K562 (cell line): ENCODE measurements around the gene TMEM187. TPM values are rescaled to one million over a fixed set of nuclear protein-coding genes. Genes with fewer than 3 reads are reported as not detected.

Source experiments
- ATAC-seq: fragments of 200-7000 bp; cut with Tn5 transposase; 3 replicates; pipeline ENCODE4 v1.9.1; 2020; ENCODE audit warnings: moderate library complexity
- BruUV-seq: library from RNA; stranded (reverse); fragments of 400-500 nt; replicated peaks from 2 replicates; lab custom pipeline; 2021; lab: Mats Ljungman, UMichigan
- CTCF ChIA-PET: fragments of 300-600 bp; formaldehyde crosslinking; extraction: SDS; loops from one replicate; lab custom pipeline; 2021; ENCODE audit warnings: low intra/inter-chr PET ratio; lab: Yijun Ruan, JAX
- POLR2A ChIA-PET: fragments of 300-600, 350-650 bp; sonication (Branson Sonifier 250); formaldehyde crosslinking; extraction: SDS; loops from one replicate; lab custom pipeline; 2021; ENCODE audit warnings: antibody characterized with exemption, inconsistent platforms; lab: Yijun Ruan, JAX
- DNase-seq, 4 experiments: peaks; one replicate each; pipeline versions ENCODE4 v3.0.0 to v3.0.0-alpha.2; 2011 to 2018; ENCODE audit warnings: low spot score in 3 of 4, mixed read lengths in 3 of 4; ENCODE audit errors: extremely low read depth in 1 of 4
- FAIRE-seq: peaks from 2 replicates; lab custom pipeline; 2011; peaks lifted over from hg19 to GRCh38; lab: Jason Lieb, UNC
- H2AFZ ChIP-seq: 2 replicates; pipeline ENCODE4 v1.6.0; 2011; ENCODE audit warnings: low read depth, low read length, control low read depth, inconsistent platforms
- H3K27ac ChIP-seq: fragments of 200-600 bp; 3 replicates; pipeline ENCODE4 v1.8.0; 2011; ENCODE audit warnings: low read depth, mild to moderate bottlenecking, control low read depth, inconsistent platforms, low read length, moderate library complexity, mixed read lengths; ENCODE audit errors: extremely low read depth
- H3K27me3 ChIP-seq, 2 experiments: fragments of 300-600 bp in 1 of 2; 2 replicates in 1 of 2; 3 replicates in 1 of 2; pipeline versions ENCODE4 v1.6.0 to v1.8.0; 2011; ENCODE audit warnings: inconsistent platforms in 2 of 2, low read length in 2 of 2, mild to moderate bottlenecking in 1 of 2, mixed read lengths in 1 of 2, moderate library complexity in 1 of 2; ENCODE audit not compliant: control insufficient read depth in 2 of 2, insufficient read depth in 2 of 2
- H3K36me3 ChIP-seq: fragments of 300-600 bp; 3 replicates; pipeline ENCODE4 v1.8.0; 2011; ENCODE audit warnings: mild to moderate bottlenecking, low read length, inconsistent platforms; ENCODE audit not compliant: control insufficient read depth, insufficient read depth
- H3K4me1 ChIP-seq, 2 experiments: fragments of 200-600 bp in 1 of 2; replicated peaks in 1 of 2; 2 replicates in 1 of 2; 3 replicates in 1 of 2; pipeline versions ENCODE4 v1.5.1 to v1.8.0; 2011; ENCODE audit warnings: inconsistent platforms in 2 of 2, low read length in 2 of 2, mild to moderate bottlenecking in 1 of 2, mixed read lengths in 1 of 2, moderate library complexity in 1 of 2; ENCODE audit not compliant: control insufficient read depth in 2 of 2, insufficient read depth in 2 of 2
- H3K4me2 ChIP-seq: 2 replicates; pipeline ENCODE4 v1.6.1; 2011; ENCODE audit warnings: low read length, control low read depth, inconsistent platforms, mixed read lengths; ENCODE audit not compliant: insufficient read depth
- H3K4me3 ChIP-seq: fragments of 200-600 bp; sonication (generic), shearing (Covaris generic); 2 replicates; pipeline ENCODE4 v1.5.1; 2016; ENCODE audit warnings: control low read depth, inconsistent platforms
- H3K79me2 ChIP-seq: fragments of 200-600 bp; 3 replicates; pipeline ENCODE4 v1.8.0; 2011; ENCODE audit warnings: low read length, inconsistent platforms; ENCODE audit not compliant: control insufficient read depth, insufficient read depth
- H3K9ac ChIP-seq, 2 experiments: 2 replicates each; pipeline versions ENCODE4 v1.6.0 to v1.6.1; 2011; ENCODE audit warnings: low read depth in 2 of 2, low read length in 2 of 2, control low read depth in 1 of 2, inconsistent platforms in 1 of 2, mild to moderate bottlenecking in 1 of 2, mixed read lengths in 1 of 2; ENCODE audit not compliant: insufficient read depth in 1 of 2
- H3K9me1 ChIP-seq: one replicate; pipeline ENCODE4 v1.6.0; 2011; ENCODE audit warnings: inconsistent platforms, mild to moderate bottlenecking, low read length, moderate library complexity; ENCODE audit not compliant: control insufficient read depth, insufficient read depth
- H3K9me3 ChIP-seq: replicated peaks from 2 replicates; pipeline ENCODE4 v1.5.1; 2011; ENCODE audit warnings: low read depth, low read length, inconsistent platforms; ENCODE audit not compliant: control insufficient read depth, insufficient read depth
- H4K20me1 ChIP-seq: replicated peaks from 2 replicates; pipeline ENCODE4 v1.6.1; 2011; ENCODE audit warnings: low read length, inconsistent platforms, mixed read lengths; ENCODE audit not compliant: control insufficient read depth, insufficient read depth
- POLR2G ChIP-seq: fragments of 200-400 bp; formaldehyde crosslinking; IDR thresholded peaks from 2 replicates; pipeline ENCODE4 v1.6.1; 2017; ENCODE audit warnings: low read depth, mild to moderate bottlenecking, antibody characterized with exemption, low read length, moderate library complexity
- RBFOX2 ChIP-seq: fragments of 200-400 bp; formaldehyde crosslinking; IDR thresholded peaks from 2 replicates; pipeline ENCODE4 v1.6.1; 2017; ENCODE audit warnings: low read depth, mild to moderate bottlenecking, low read length, moderate library complexity
- SRSF1 ChIP-seq: fragments of 200-400 bp; formaldehyde crosslinking; IDR thresholded peaks from 2 replicates; pipeline ENCODE4 v1.6.1; 2017; ENCODE audit warnings: mild to moderate bottlenecking, low read depth, low read length, moderate library complexity
- ZNF384 ChIP-seq: IDR thresholded peaks from 2 replicates; pipeline ENCODE4 v1.6.1; 2012; ENCODE audit warnings: low read depth, low read length, improper control_type of control experiment
- WGBS: fragments of 100-300 bp; shearing (Covaris generic); methylation state at CpG from one replicate; pipeline ENCODE4 v1.1.6; 2016; ENCODE audit warnings: low coverage, mixed read lengths; ENCODE audit not compliant: insufficient coverage; ENCODE audit errors: missing lambda C conversion rate; 5-methylcytosine and 5-hydroxymethylcytosine counted together
- in situ Hi-C: fragments of 300-500 bp; cut with MboI; formaldehyde crosslinking; loops from 4 replicates; pipeline ENCODE4 v1.15.0; 2018; ENCODE audit warnings: inconsistent platforms, mixed read lengths
- intact Hi-C: fragments of 100-400 bp; cut with micrococcal nuclease; formaldehyde crosslinking; loops from 2 replicates; pipeline ENCODE4 v1.14.2; 2022
- polyA plus RNA-seq, 8 experiments: library from polyadenylated mRNA; depleted of rRNA in 4 of 8; stranded (reverse) in 5 of 8; unstranded in 3 of 8; fragments of >200 nt; fragmentation: Nextera tagmentation in 2 of 8; fragmentation: Illumina TruSeq in 1 of 8; extraction: Ambion mirVana in 2 of 8; extraction: Trizol in 1 of 8; gene quantifications; 2 replicates each; pipeline versions ENCODE4 v1.2.1 to v1.2.3, GENCODE V29; 2011 to 2014; ENCODE audit warnings: inconsistent platforms in 1 of 8, missing spikeins in 1 of 8
- total RNA-seq, 7 experiments: library from RNA; depleted of rRNA in 6 of 7; stranded (reverse); fragments of >200 nt in 6 of 7; fragmentation: Illumina TruSeq in 2 of 7; extraction: Trizol in 2 of 7; gene quantifications; 2 replicates each; pipeline versions ENCODE4 v1.2.1 to v1.2.3, GENCODE V29; 2011 to 2021; ENCODE audit warnings: low replicate concordance in 1 of 7
- TF ChIP-seq, protein P1 (sequence below), 3 experiments: IDR thresholded peaks in 2 of 3; conservative IDR thresholded peaks in 1 of 3; 2 replicates each; pipeline ENCODE4 v1.5.1; 2011 to 2012; ENCODE audit warnings: low read length in 3 of 3, mild to moderate bottlenecking in 3 of 3, control low read depth in 2 of 3, improper control_type of control experiment in 1 of 3, inconsistent platforms in 1 of 3, low read depth in 1 of 3, mixed read lengths in 1 of 3, moderate library complexity in 1 of 3; ENCODE audit not compliant: insufficient read depth in 2 of 3

The TMEM187 gene
- total and polyA plus RNA-seq, 9 of the 15 experiments (the other 6 are each of a cell fraction or from before 2014, with no cell fraction given) = 0.13 to 6.4 (median 1.6) TPM

DNA sequence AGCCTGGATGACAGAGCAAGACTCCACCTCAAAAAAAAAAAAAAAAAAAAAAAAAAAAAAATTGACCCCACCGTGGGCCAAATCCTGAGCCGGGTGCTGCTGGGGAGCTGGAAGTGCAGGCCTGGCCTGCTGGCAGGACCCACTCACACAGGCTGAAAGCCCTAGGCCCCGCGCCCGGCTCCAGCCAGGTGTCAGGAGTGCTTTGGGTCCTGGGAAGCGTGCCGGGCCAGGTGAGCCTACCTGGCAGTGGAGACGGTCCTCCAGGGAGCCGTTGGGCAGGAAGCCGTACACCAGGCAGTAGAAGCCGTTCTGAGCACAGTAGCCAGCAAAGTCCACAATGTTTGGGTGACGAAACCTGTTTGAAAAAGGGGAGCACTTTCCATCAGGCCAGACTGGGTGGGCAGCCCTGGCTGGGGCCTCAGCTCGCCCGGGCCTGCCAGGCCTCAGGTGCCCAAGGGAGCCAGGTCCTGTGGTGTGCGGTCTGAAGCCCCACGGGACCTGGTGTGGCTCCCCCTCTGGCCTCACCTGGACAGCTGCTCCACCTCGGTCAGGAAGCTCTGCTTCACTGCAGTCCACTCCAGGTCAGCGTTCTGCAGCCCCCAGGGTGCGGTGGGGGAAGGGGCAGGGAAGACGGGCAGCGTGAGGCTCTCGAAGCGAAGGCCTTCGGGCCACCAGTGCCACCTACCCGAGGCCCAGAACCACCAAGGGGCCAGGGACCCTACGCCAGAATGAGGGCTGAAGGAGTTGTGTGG lies 45.4 kb downstream of the TMEM187 start:
- WGBS = 70% methylated on average over 2 of the region's 26 CpGs
- CTCF ChIA-PET = no interaction called here
- Histone ChIP-seq H3K27ac (peak overlapping the region; percentile 93), H4K20me1 (no peaks in the 10 kb centered on the region; the same call in 1 of the 2 replicates), H3K4me1 (peaks cover 21 to 83% of the 10 kb centered on the region in 2 experiments)
- TF ChIP-seq RBFOX2 (peak; percentile 80), SRSF1 (no peak), ZNF384 (peak; percentile 34; the same call in 1 of the 2 replicates), POLR2G (peak; percentile 60)
- TF ChIP-seq, protein P1, sequence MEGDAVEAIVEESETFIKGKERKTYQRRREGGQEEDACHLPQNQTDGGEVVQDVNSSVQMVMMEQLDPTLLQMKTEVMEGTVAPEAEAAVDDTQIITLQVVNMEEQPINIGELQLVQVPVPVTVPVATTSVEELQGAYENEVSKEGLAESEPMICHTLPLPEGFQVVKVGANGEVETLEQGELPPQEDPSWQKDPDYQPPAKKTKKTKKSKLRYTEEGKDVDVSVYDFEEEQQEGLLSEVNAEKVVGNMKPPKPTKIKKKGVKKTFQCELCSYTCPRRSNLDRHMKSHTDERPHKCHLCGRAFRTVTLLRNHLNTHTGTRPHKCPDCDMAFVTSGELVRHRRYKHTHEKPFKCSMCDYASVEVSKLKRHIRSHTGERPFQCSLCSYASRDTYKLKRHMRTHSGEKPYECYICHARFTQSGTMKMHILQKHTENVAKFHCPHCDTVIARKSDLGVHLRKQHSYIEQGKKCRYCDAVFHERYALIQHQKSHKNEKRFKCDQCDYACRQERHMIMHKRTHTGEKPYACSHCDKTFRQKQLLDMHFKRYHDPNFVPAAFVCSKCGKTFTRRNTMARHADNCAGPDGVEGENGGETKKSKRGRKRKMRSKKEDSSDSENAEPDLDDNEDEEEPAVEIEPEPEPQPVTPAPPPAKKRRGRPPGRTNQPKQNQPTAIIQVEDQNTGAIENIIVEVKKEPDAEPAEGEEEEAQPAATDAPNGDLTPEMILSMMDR (IDR thresholded peaks at IDR 0.05 in 2 of 3, conservative IDR thresholded peaks at IDR 0.05 in 1 of 3; ENCODE audit: insufficient read depth in 2 of 3, low read depth in 1 of 3, low read length in 3 of 3) = 0 out of 6 replicates have a peak, but pooled peaks of 1 of the 3 experiments have one; percentile 3
- TF ChIP-seq, all 486 proteins: peak for 4
- no peak for ATAC-seq
- Histone ChIP-seq H3K79me2 (peaks cover 60% of the 10 kb centered on the region), H3K9me1 (no peaks in the 10 kb centered on the region), H3K9me3 (no peaks in the 10 kb centered on the region), H2AFZ (no peak overlapping the region), H3K36me3 (peaks cover 58% of the 10 kb centered on the region), H3K4me2 (peak overlapping the region; percentile 92), H3K4me3 (peak overlapping the region; percentile 81), H3K9ac (peak overlapping the region; percentile 93 to 99), H3K27me3 (no peaks in the 10 kb centered on the region)
- POLR2A ChIA-PET = interaction anchor here (0.7 to 1.4 kb wide), 5 partner anchors 9 to 73 kb away, joined by 3 to 6 read pairs (median 4); no protein-coding TSS in a partner anchor
- intact Hi-C loops = no loop called here
- in situ Hi-C loops = no loop called here
- no peak for DNase-seq
- BruUV-seq = no TSS peak
- FAIRE-seq = no peak
